ENCODE results near the gene IFRD1.

IFRD1 gene

DNA sequence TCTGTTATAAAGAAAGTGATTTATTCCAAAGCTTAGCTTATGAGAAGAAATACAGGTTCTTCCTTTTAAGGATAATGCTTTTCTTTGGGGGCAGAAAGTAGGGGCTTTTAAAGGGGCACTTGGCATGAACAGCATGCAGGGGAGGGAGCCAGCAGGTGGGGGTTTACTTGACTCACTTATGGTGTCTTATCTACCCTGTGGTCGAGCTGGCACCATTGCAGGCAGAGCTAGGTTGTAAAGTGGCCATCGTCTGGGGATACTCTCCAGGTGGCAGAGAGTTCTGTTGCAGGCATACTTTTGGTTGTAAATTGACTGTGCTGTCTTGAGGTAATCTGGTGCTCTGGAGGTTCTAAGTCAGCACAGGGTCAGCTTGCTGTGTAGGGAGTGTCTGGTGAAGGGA, 26.3 kb upstream of the IFRD1 start:
- no peak overlapping the region for H3K4me3 ChIP-seq (ENCODE audit: low read depth, low read length)

DNA sequence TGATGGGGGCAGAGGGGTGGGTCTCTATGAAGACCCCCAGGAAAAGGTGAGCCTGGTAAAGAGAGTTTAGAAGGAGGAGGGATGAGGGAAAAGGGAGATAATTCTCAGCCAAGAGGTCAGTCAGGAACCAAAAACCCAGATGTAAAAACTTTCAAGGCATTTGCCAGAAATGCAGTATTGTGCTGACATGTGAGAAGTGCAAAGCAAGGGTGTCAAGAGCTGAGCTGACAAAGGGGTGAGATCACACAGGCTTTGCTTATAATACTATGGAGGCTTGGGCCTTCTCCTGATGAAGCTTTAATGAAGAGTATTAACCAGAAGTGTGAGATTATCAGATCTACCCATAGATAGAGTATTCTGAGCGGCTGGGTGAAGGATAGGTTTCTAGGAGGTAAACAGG, 22.3 kb upstream of the IFRD1 start:
- TF ChIP-seq, protein P1, sequence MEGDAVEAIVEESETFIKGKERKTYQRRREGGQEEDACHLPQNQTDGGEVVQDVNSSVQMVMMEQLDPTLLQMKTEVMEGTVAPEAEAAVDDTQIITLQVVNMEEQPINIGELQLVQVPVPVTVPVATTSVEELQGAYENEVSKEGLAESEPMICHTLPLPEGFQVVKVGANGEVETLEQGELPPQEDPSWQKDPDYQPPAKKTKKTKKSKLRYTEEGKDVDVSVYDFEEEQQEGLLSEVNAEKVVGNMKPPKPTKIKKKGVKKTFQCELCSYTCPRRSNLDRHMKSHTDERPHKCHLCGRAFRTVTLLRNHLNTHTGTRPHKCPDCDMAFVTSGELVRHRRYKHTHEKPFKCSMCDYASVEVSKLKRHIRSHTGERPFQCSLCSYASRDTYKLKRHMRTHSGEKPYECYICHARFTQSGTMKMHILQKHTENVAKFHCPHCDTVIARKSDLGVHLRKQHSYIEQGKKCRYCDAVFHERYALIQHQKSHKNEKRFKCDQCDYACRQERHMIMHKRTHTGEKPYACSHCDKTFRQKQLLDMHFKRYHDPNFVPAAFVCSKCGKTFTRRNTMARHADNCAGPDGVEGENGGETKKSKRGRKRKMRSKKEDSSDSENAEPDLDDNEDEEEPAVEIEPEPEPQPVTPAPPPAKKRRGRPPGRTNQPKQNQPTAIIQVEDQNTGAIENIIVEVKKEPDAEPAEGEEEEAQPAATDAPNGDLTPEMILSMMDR (conservative IDR thresholded peaks at IDR 0.05; ENCODE audit: low read depth, low read length): no peak
- no peak overlapping the region for H3K4me3 ChIP-seq (ENCODE audit: low read depth, low read length)
- peak; percentile 26 for DNase-seq (ENCODE audit: low read depth)

More for the DNA sequence above, 26.3 kb upstream of the IFRD1 start:
- TF ChIP-seq, protein P1 (conservative IDR thresholded peaks at IDR 0.05; ENCODE audit: low read depth, low read length): no peak
- no peak for DNase-seq (ENCODE audit: low read depth)

DNA sequence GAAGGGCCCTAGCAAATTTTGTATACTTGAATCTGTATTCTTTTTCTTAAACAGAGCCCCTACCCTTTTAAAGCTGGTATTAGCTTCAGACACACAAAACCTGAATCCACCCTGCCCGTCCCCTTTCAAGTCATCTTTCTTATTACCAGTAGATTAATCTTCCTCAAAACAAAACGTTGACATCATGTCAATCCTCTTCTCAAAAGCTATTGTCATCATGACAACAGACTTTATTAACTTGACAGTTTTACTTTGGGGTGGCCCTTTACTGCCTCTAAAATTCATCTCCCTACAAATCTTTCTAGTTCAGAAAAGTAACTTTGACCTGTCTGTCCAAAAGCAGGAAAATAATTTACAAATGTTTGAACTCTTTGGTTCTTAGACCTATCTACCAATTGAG, 21.5 kb upstream of the IFRD1 start:
- TF ChIP-seq, protein P1 (conservative IDR thresholded peaks at IDR 0.05; ENCODE audit: low read depth, low read length): no peak
- H3K4me3 ChIP-seq (ENCODE audit: low read depth, low read length): no peak overlapping the region
- DNase-seq (ENCODE audit: low read depth): no peak

GRCh38 chr7:112430649-112431048, 19.6 kb upstream of the IFRD1 start:
- no peak for DNase-seq (ENCODE audit: low read depth)
- H3K4me3 ChIP-seq (ENCODE audit: low read depth, low read length): no peak overlapping the region
- TF ChIP-seq, protein P1 (conservative IDR thresholded peaks at IDR 0.05; ENCODE audit: low read depth, low read length): no peak

- DNase-seq (ENCODE audit: low read depth): no peak
- H3K4me3 ChIP-seq (ENCODE audit: low read depth, low read length): no peak overlapping the region
- TF ChIP-seq, protein P1 (conservative IDR thresholded peaks at IDR 0.05; ENCODE audit: low read depth, low read length): no peak
These were observed 18.5 kb upstream of the IFRD1 start for GRCh38 chr7:112431803-112432202.

DNA sequence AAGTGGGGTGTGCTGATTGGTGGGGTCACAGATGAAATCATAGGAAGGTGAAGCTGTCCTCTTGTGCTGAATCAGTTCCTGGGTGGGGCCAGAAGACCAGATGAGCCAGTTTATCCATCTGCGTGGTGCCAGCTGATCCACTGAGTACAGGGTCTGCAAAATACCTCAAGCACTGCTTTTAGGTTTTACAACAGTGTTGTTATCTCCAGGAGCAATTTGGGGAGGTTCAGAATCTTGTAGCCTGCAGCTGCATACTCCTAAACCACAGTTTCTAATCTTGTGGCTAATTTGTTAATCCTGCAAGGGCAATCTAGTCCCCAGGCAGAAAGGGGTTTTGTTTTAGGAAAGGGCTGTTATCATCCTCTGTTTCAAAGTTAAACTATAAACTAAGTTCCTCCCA, 17.0 kb upstream of the IFRD1 start:
- no peak for DNase-seq (ENCODE audit: low read depth)
- TF ChIP-seq, protein P1 (conservative IDR thresholded peaks at IDR 0.05; ENCODE audit: low read depth, low read length): no peak
- no peak overlapping the region for H3K4me3 ChIP-seq (ENCODE audit: low read depth, low read length)

DNA sequence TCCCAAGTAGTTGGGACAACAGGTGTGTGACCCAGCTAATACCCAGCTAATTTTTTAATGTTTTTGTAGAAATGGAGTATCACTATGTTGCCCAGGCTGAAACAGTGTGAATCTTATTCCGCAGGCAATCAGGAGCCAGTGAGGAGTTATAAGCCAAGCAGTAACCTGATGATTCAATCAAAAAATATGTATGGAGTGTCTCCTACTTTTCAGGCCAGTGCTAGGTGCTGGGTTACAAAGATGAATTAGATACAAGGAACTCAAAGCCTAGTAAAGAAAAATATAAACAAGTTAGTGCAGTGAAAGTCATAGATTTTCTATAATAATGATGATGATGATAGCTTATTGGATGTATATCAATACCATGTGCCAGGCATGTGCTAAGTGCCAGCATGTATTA, 13.2 kb upstream of the IFRD1 start:
- peak; percentile 49 for DNase-seq (ENCODE audit: low read depth)

More for the DNA sequence above, 13.2 kb upstream of the IFRD1 start:
- H3K4me3 ChIP-seq (ENCODE audit: low read depth, low read length): no peak overlapping the region
- TF ChIP-seq, protein P1 (conservative IDR thresholded peaks at IDR 0.05; ENCODE audit: low read depth, low read length): no peak
